B cell (primary cell): ENCODE measurements around the gene GRAMD2A. TPM values are rescaled to one million over a fixed set of nuclear protein-coding genes. Genes with fewer than 3 reads are reported as not detected.

Experiments used
- ATAC-seq: fragments of 200-7000 bp; cut with Tn5 transposase; one replicate; pipeline ENCODE4 v1.10.0; 2021; ENCODE audit warnings: low read depth, mild to moderate bottlenecking, moderate number of reproducible peaks, moderate library complexity
- CTCF ChIA-PET: fragments of 350-600 bp; sonication (Branson Sonifier 250); formaldehyde crosslinking; loops from one replicate; lab custom pipeline; 2021; ENCODE audit warnings: antibody characterized with exemption, inconsistent platforms; lab: Charles Lee
- POLR2A ChIA-PET: fragments of 350-600 bp; sonication (Branson Sonifier 250); formaldehyde crosslinking; loops from one replicate; lab custom pipeline; 2021; ENCODE audit warnings: antibody characterized with exemption; lab: Charles Lee
- DNase-seq: peaks from one replicate; pipeline ENCODE4 v3.0.0; 2013
- H2AFZ ChIP-seq: 2 replicates; pipeline ENCODE4 v1.6.1; 2012; ENCODE audit warnings: mild to moderate bottlenecking, low read depth, low read length; ENCODE audit not compliant: insufficient read depth, poor library complexity, severe bottlenecking
- H3K27ac ChIP-seq, 2 donors: 1 replicate in 1 of 2; 2 replicates in 1 of 2; pipeline ENCODE4 v1.5.1; 2012 to 2013; ENCODE audit warnings: low read length in 2 of 2, mild to moderate bottlenecking in 2 of 2, moderate library complexity in 1 of 2
- H3K27me3 ChIP-seq, 4 experiments: fragments of 200-600 bp in 1 of 4; sonication (generic) in 1 of 4; replicated peaks in 1 of 4; 1 replicate in 2 of 4; 2 replicates in 2 of 4; pipeline versions ENCODE4 v1.6.1 to v1.7.0; 2013 to 2016; ENCODE audit warnings: low read length in 3 of 4, mild to moderate bottlenecking in 2 of 4, mixed read lengths in 1 of 4, moderate library complexity in 1 of 4; ENCODE audit not compliant: insufficient read depth in 4 of 4, control insufficient read depth in 3 of 4; ENCODE audit errors: control extremely low read depth in 1 of 4
- H3K36me3 ChIP-seq, 2 experiments: replicated peaks in 1 of 2; 1 replicate in 1 of 2; 2 replicates in 1 of 2; pipeline versions ENCODE4 v1.6.1 to v1.7.1; 2013; ENCODE audit warnings: low read length in 1 of 2; ENCODE audit not compliant: insufficient read depth in 2 of 2, control insufficient read depth in 1 of 2; ENCODE audit errors: control extremely low read depth in 1 of 2, extremely low read depth in 1 of 2
- H3K4me1 ChIP-seq, 2 donors: fragments of 200-600 bp in 1 of 2; sonication (generic) in 1 of 2; 1 replicate in 1 of 2; 2 replicates in 1 of 2; pipeline versions ENCODE4 v1.5.1 to v1.6.1; 2013 to 2017; ENCODE audit warnings: low read length in 2 of 2; ENCODE audit not compliant: control insufficient read depth in 2 of 2, insufficient read depth in 2 of 2
- H3K4me2 ChIP-seq: replicated peaks from 2 replicates; pipeline ENCODE3; 2012; ENCODE audit warnings: mild to moderate bottlenecking, low read depth, low read length; ENCODE audit not compliant: poor library complexity, severe bottlenecking
- H3K4me3 ChIP-seq, 5 experiments: fragments of 200-600 bp in 1 of 5; sonication (generic) in 1 of 5; 1 replicate in 3 of 5; 2 replicates in 2 of 5; pipeline versions ENCODE4 v1.5.1 to v1.7.0; 2011 to 2016; ENCODE audit warnings: low read length in 4 of 5, mild to moderate bottlenecking in 4 of 5, low read depth in 2 of 5, control low read depth in 1 of 5, moderate library complexity in 1 of 5; ENCODE audit not compliant: insufficient read depth in 1 of 5; ENCODE audit errors: control extremely low read depth in 1 of 5, extremely low read depth in 1 of 5
- H3K79me2 ChIP-seq: fragments of 200-600 bp; sonication (generic); one replicate; pipeline ENCODE4 v1.6.0; 2016; ENCODE audit warnings: low read length; ENCODE audit not compliant: control insufficient read depth, insufficient read depth
- H3K9ac ChIP-seq: fragments of 200-600 bp; sonication (generic); 2 replicates; pipeline ENCODE4 v1.6.1; 2017; ENCODE audit warnings: mild to moderate bottlenecking, low read length, moderate library complexity
- H3K9me3 ChIP-seq, 3 donors: one replicate each; pipeline versions ENCODE4 v1.6.1 to v1.7.1; 2013; ENCODE audit warnings: low read length in 2 of 3; ENCODE audit not compliant: control insufficient read depth in 2 of 3, insufficient read depth in 1 of 3; ENCODE audit errors: control extremely low read depth in 1 of 3
- H4K20me1 ChIP-seq: 2 replicates; pipeline ENCODE4 v1.6.0; 2012; ENCODE audit warnings: mild to moderate bottlenecking, low read length; ENCODE audit not compliant: insufficient read depth, control insufficient read depth, poor library complexity, severe bottlenecking
- H3K27ac Mint-ChIP-seq: one replicate; pipeline ENCODE4 v1.8.0; 2021; ENCODE audit warnings: mixed read lengths
- H3K27me3 Mint-ChIP-seq: one replicate; pipeline ENCODE4 v1.8.0; 2021; ENCODE audit warnings: mixed read lengths
- H3K4me1 Mint-ChIP-seq: one replicate; pipeline ENCODE4 v1.8.0; 2021; ENCODE audit warnings: mixed read lengths
- H3K4me3 Mint-ChIP-seq: one replicate; pipeline ENCODE4 v1.8.0; 2021; ENCODE audit warnings: mixed read lengths
- H3K9me3 Mint-ChIP-seq: one replicate; pipeline ENCODE4 v1.8.0; 2022; ENCODE audit warnings: mixed read lengths; ENCODE audit not compliant: insufficient read depth
- EZH2 ChIP-seq: IDR thresholded peaks from 2 replicates; pipeline ENCODE4 v1.6.1; 2012; ENCODE audit warnings: borderline replicate concordance, low read depth, mild to moderate bottlenecking, moderate library complexity, low read length; ENCODE audit not compliant: insufficient read depth, poor library complexity, severe bottlenecking
- WGBS: methylation state at CpG from one replicate; pipeline ENCODE4 v1.1.5; 2013; ENCODE audit warnings: missing lambda C conversion rate; ENCODE audit not compliant: insufficient coverage; 5-methylcytosine and 5-hydroxymethylcytosine counted together
- intact Hi-C: fragments of 100-400 bp; cut with micrococcal nuclease; formaldehyde crosslinking; loops from one replicate; pipeline ENCODE4 v1.10.0; 2022
- polyA plus RNA-seq: library from polyadenylated mRNA; depleted of rRNA; stranded (reverse); fragments of >200 nt; gene quantifications from 2 replicates; pipeline ENCODE4 v1.2.3, GENCODE V29; 2012
- total RNA-seq, 2 donors: library from RNA; stranded (reverse); fragments of 120-200 nt in 1 of 2; gene quantifications; 1 replicate in 1 of 2; 2 replicates in 1 of 2; pipeline versions ENCODE4 v1.2.3 to v1.2.4, GENCODE V29; 2013 to 2022
- TF ChIP-seq, protein P1 (sequence below): fragments of 200-600 bp; IDR thresholded peaks from one replicate; pipeline ENCODE4 v1.8.0; 2022; ENCODE audit warnings: antibody characterized with exemption, mild to moderate bottlenecking

GRAMD2A gene
- total and polyA plus RNA-seq, 2 donors (not counting 1 experiment from before 2014, with no cell fraction given): not detected

DNA sequence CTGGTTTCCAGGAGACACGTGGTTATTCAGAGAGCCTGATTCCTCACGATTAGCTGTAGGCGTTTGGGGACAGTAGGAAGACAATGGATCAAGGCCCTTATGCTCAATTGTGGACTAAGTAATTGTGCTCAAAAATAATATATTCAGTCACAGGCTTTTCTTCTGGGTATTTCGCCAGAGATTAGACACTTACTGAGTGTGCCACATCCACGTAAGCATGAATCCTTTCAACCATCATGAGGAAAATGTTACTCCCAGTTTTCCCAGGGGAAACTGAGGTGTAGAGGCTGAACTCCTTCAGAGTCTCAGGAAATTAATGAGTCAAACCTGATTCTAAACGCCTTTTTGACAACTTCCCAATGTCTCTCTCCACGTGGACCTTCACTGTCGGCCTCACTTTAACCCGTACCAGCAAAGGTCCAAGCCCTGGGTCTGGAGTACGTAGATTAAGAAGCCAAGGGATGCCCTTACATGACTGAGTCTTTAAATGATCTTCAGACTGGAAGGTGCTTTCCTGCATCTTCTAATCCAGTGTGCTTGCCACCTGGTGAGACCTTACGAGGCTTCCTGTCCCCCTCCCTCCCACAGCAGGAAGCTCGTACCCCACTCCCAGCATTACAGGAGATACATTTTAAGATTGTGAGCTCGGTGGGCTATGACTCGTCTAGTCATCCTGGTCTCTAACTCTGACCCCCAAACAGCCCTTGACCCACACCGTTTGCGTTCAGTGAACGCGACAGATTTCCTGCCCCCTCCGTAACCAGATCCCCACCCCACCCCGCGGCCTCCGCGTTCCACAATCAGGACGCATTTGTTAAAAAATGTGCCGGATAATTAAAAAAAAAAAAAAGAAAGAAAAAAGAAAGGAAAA is 31.7 kb upstream of the GRAMD2A start:
- Histone ChIP-seq H3K4me2 (peak overlapping the region; percentile 90), H4K20me1 (peaks cover 48% of the 10 kb centered on the region), H3K4me1 (peaks cover 44 to 51% of the 10 kb centered on the region in 2 donors), H2AFZ (peak overlapping the region; percentile 85), H3K4me3 (peak overlapping the region; percentile 61 to 96 (median 93)), H3K9ac (peak overlapping the region; percentile 80), H3K27ac (peak overlapping the region; percentile 91 to 94), H3K79me2 (peaks cover 42% of the 10 kb centered on the region), H3K27me3 (no peaks in the 10 kb centered on the region), H3K36me3 (peaks cover 2 to 3% of the 10 kb centered on the region in 2 experiments), H3K9me3 (no peaks in the 10 kb centered on the region)
- WGBS: 8% methylated on average over 7 of the region's 25 CpGs
- peak overlapping the region; percentile 93 for H3K4me3 Mint-ChIP-seq
- intact Hi-C loops: loop anchor here (5.0 kb wide), 2 partner anchors 93 to 553 kb away; partner anchors contain the start of genes ADPGK and CELF6
- no peaks in the 10 kb centered on the region for H3K27me3 Mint-ChIP-seq
- ChIA-PET POLR2A (interaction anchor here (0.6 to 0.7 kb wide), 2 partner anchors 31 to 42 kb away, joined by 3 to 4 read pairs; no protein-coding TSS in a partner anchor), CTCF (interaction anchor here (1.1 to 6.8 kb wide), 3 partner anchors 30 to 45 kb away, joined by 3 to 87 read pairs (median 4); partner anchors contain the start of gene GRAMD2A)
- DNase-seq (peak; percentile 70), ATAC-seq (no peak)
- peak overlapping the region; percentile 97 for H3K27ac Mint-ChIP-seq
- H3K4me1 Mint-ChIP-seq: peaks cover 49% of the 10 kb centered on the region
- no peaks in the 10 kb centered on the region for H3K9me3 Mint-ChIP-seq
- TF ChIP-seq, protein P1, sequence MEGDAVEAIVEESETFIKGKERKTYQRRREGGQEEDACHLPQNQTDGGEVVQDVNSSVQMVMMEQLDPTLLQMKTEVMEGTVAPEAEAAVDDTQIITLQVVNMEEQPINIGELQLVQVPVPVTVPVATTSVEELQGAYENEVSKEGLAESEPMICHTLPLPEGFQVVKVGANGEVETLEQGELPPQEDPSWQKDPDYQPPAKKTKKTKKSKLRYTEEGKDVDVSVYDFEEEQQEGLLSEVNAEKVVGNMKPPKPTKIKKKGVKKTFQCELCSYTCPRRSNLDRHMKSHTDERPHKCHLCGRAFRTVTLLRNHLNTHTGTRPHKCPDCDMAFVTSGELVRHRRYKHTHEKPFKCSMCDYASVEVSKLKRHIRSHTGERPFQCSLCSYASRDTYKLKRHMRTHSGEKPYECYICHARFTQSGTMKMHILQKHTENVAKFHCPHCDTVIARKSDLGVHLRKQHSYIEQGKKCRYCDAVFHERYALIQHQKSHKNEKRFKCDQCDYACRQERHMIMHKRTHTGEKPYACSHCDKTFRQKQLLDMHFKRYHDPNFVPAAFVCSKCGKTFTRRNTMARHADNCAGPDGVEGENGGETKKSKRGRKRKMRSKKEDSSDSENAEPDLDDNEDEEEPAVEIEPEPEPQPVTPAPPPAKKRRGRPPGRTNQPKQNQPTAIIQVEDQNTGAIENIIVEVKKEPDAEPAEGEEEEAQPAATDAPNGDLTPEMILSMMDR: no peak
- no peak for TF ChIP-seq EZH2
